Measurements from ENCODE around the gene PRPF19. TPM values are rescaled to one million over a fixed set of nuclear protein-coding genes. Genes with fewer than 3 reads are reported as not detected.

The PRPF19 gene
- total and polyA plus RNA-seq, 2 of the 4 experiments (the other 2 are of a cell fraction) = 29.8 to 50.4 TPM

DNA sequence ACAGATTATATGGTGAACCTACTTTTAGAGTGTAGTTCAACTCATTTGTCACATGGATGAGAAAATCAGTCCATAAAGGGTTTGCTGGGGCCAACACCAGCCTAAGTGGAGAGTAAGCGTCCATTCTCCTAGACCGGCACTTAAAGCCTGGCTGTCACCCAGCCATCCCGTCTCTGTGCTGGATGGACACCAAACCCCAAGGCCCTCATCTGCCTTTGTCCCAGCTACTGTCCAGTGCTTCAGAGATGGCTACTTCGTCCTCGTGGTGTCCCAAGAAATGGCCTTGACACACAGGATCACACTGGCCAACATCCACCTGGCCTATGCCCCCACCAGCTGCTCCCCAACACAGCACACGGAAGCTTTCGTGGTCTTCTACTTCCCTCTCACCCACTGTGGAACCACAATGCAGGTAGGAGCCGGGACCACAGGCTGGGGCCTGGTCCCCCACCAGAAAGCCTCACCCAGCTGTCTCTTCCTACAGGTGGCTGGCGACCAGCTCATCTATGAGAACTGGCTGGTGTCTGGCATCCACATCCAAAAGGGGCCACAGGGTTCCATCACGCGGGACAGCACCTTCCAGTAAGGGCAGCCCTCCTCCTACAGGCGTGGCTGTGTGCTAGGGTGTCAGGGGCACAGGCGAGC lies 35.5 kb downstream of the PRPF19 start:
- Histone ChIP-seq H3K23ac (ENCODE audit: low read depth, low read length) (no peak overlapping the region), H3K18ac (ENCODE audit: low read depth, low read length) (no peak overlapping the region), H3K14ac (replicated peaks; ENCODE audit: low read depth, low read length) (no peak overlapping the region), H3K4me2 (ENCODE audit: low read depth, low read length) (no peak overlapping the region), H2BK15ac (ENCODE audit: low read depth, low read length) (0 out of 3 replicates have a peak overlapping the region, but pooled peaks have one; percentile 93), H3K9ac (ENCODE audit: low read depth, low read length) (no peak overlapping the region), H3K4me1 (ENCODE audit: control insufficient read depth, insufficient read depth, low read length) (peaks cover 22% of the 10 kb centered on the region), H2AK9ac (replicated peaks; ENCODE audit: low read depth, low read length, poor library complexity) (no peak overlapping the region), H4K20me1 (ENCODE audit: insufficient read depth, low read length) (no peaks in the 10 kb centered on the region), H4K8ac (ENCODE audit: low read depth in 2 of 2, low read length in 2 of 2) (peak overlapping the region in 1 of 2 experiments; percentile 10; a peak in 1 of 4 replicates), H2BK20ac (ENCODE audit: low read depth, low read length) (peak overlapping the region; percentile 66; the same call in 1 of the 2 replicates), H3K4me3 (ENCODE audit: insufficient read depth, low read depth, low read length) (no peak overlapping the region), H3K36me3 (ENCODE audit: control insufficient read depth, insufficient read depth, low read length) (no peaks in the 10 kb centered on the region), H2AFZ (replicated peaks; ENCODE audit: low read length, poor library complexity) (peak overlapping the region; percentile 18), H2AK5ac (ENCODE audit: low read depth, low read length) (peak overlapping the region; percentile 20; the same call in 1 of the 2 replicates), H3K56ac (ENCODE audit: extremely low read depth, insufficient read depth, low read length) (no peak overlapping the region), H3K79me1 (ENCODE audit: low read depth in 1 of 2, low read length in 2 of 2) (0 out of 4 replicates have a peak, but pooled peaks cover 0 to 3% of the 10 kb centered on the region in 2 experiments), H3K9me1 (ENCODE audit: insufficient read depth, low read length) (peaks cover 23% of the 10 kb centered on the region), H3K9me3 (ENCODE audit: control insufficient read depth, insufficient read depth, low read length) (no peaks in the 10 kb centered on the region), H4K5ac (ENCODE audit: low read depth, low read length) (0 out of 2 replicates have a peak overlapping the region, but pooled peaks have one; percentile 2), H3K4ac (ENCODE audit: low read depth, low read length) (peak overlapping the region; percentile 10; the same call in 1 of the 2 replicates), H2BK5ac (ENCODE audit: low read depth, low read length, poor library complexity, severe bottlenecking) (no peak overlapping the region), H4K91ac (ENCODE audit: insufficient read depth, low read depth, low read length) (peak overlapping the region; percentile 97; the same call in 1 of the 2 replicates), H3K27ac (ENCODE audit: insufficient read depth, low read length) (no peak overlapping the region), H3K27me3 (ENCODE audit: control insufficient read depth, insufficient read depth, low read length) (no peaks in the 10 kb centered on the region; the same call in none of the 2 replicates), H2BK120ac (ENCODE audit: low read depth, low read length) (0 out of 2 replicates have a peak overlapping the region, but pooled peaks have one; percentile 89)
- intact Hi-C loops (cut with micrococcal nuclease) (no loop called here), in situ Hi-C loops (cut with MboI; ENCODE audit: low sequenced_read_pairs) (no loop called here), dilution Hi-C loops (cut with HindIII; ENCODE audit: low sequenced_read_pairs, unreplicated experiment) (no loop called here)
- DNase-seq (no peak), ATAC-seq (ENCODE audit: low read depth) (no peak)
- WGBS, 2 experiments (ENCODE audit: extremely low coverage in 2 of 2, insufficient read length in 1 of 2) = 62% methylated on average over 4 of the region's 13 CpGs; no CpG with 5 or more reads in 1 of the 2 experiments
- no peak for TF ChIP-seq RAD21 (IDR thresholded peaks at IDR 0.05; ENCODE audit: low read length)
- no peak for TF ChIP-seq MAZ (IDR thresholded peaks at IDR 0.05; ENCODE audit: borderline replicate concordance, low read depth, low read length)
- TF ChIP-seq RFX5 (IDR thresholded peaks at IDR 0.05; ENCODE audit: low read depth, low read length) = no peak
- TF ChIP-seq MXI1 (IDR thresholded peaks at IDR 0.05; ENCODE audit: borderline replicate concordance, low read depth, low read length) = no peak
- TF ChIP-seq BHLHE40 (IDR thresholded peaks at IDR 0.05; ENCODE audit: low read depth, low read length) = no peak
- no peak for TF ChIP-seq FOS (IDR thresholded peaks at IDR 0.05; ENCODE audit: low read depth, low read length)
- no peak for TF ChIP-seq CEBPB (IDR thresholded peaks at IDR 0.05; ENCODE audit: low read depth, low read length)
- TF ChIP-seq SMC3 (IDR thresholded peaks at IDR 0.05; ENCODE audit: low read depth, low read length) = no peak
- no peak for TF ChIP-seq CHD1 (IDR thresholded peaks at IDR 0.05; ENCODE audit: low read depth, low read length)
- TF ChIP-seq, protein P1, sequence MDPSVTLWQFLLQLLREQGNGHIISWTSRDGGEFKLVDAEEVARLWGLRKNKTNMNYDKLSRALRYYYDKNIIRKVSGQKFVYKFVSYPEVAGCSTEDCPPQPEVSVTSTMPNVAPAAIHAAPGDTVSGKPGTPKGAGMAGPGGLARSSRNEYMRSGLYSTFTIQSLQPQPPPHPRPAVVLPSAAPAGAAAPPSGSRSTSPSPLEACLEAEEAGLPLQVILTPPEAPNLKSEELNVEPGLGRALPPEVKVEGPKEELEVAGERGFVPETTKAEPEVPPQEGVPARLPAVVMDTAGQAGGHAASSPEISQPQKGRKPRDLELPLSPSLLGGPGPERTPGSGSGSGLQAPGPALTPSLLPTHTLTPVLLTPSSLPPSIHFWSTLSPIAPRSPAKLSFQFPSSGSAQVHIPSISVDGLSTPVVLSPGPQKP (IDR thresholded peaks at IDR 0.05; ENCODE audit: borderline replicate concordance, low read depth, low read length) = no peak
- no peak for TF ChIP-seq POLR2A (IDR thresholded peaks at IDR 0.05; ENCODE audit: low read depth, low read length)
- TF ChIP-seq MAFK (IDR thresholded peaks at IDR 0.05; ENCODE audit: low read depth, low read length) = no peak
- TF ChIP-seq RCOR1 (IDR thresholded peaks at IDR 0.05; ENCODE audit: insufficient replicate concordance, low read length) = no peak
- TF ChIP-seq NFE2L2 (IDR thresholded peaks at IDR 0.05; ENCODE audit: low read depth, low read length) = no peak
- TF ChIP-seq, protein P2, sequence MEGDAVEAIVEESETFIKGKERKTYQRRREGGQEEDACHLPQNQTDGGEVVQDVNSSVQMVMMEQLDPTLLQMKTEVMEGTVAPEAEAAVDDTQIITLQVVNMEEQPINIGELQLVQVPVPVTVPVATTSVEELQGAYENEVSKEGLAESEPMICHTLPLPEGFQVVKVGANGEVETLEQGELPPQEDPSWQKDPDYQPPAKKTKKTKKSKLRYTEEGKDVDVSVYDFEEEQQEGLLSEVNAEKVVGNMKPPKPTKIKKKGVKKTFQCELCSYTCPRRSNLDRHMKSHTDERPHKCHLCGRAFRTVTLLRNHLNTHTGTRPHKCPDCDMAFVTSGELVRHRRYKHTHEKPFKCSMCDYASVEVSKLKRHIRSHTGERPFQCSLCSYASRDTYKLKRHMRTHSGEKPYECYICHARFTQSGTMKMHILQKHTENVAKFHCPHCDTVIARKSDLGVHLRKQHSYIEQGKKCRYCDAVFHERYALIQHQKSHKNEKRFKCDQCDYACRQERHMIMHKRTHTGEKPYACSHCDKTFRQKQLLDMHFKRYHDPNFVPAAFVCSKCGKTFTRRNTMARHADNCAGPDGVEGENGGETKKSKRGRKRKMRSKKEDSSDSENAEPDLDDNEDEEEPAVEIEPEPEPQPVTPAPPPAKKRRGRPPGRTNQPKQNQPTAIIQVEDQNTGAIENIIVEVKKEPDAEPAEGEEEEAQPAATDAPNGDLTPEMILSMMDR (conservative IDR thresholded peaks at IDR 0.05; ENCODE audit: low read depth, low read length) = no peak
- no TSS peak for BruUV-seq (replicated peaks)
- CTCF ChIA-PET = interaction anchor here (1.5 to 2.5 kb wide), 2 partner anchors 17 to 39 kb away, joined by 5 to 11 read pairs; no protein-coding TSS in a partner anchor
- POLR2A ChIA-PET (ENCODE audit: unreplicated experiment) = no interaction called here
